Stimulated activated CD4-positive, alpha-beta T cell treated with anti-CD3 and anti-CD28 coated beads, Interleukin-1b, Interleukin-23, amount 100 ng/mL, for 24 hours (primary cell): Measurements from ENCODE around the gene SPI1.

ENCODE experiments used
- DNase-seq, 4 experiments: peaks; one replicate each; pipeline ENCODE4 v3.0.0-alpha.2; 2020; ENCODE audit warnings: low read depth in 4 of 4, low spot score in 1 of 4

Gene SPI1

GRCh38 chr11:47378010-47378835, at the start of gene SPI1:
TSS of gene SPI1 (minus strand) at chr11:47378547. CDS start at chr11:47378353, 194 bp downstream.
- no peak for DNase-seq

- DNase-seq: peak; percentile 98 to 100 (median 98)
Measured at GRCh38 chr11:47426062-47426956, 48.0 kb upstream of the SPI1 start, which contains the start of gene PSMC3. TSS of gene PSMC3 (minus strand) at chr11:47426439. CDS start at chr11:47426279, 160 bp downstream.

DNA sequence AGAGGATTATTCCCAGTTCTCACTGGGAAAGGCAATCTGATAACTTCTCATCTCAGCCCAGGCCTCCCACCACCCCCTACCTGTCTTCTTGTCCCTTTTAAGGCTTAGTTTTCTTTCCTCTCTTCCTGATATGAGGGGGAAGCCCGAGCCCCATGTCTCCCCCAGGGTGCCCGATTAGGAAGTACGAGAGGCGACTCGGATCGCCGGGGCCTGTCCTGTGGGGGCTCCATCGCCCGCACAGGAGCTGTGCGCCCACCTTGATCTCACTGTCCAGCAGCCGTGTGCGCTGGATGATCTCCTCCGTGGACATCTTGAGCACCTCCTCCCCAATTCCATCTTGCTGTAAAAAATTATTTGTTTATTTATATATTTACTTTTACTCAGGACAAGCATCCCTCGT, 47.3 kb upstream of the SPI1 start:
- DNase-seq: no peak

DNA sequence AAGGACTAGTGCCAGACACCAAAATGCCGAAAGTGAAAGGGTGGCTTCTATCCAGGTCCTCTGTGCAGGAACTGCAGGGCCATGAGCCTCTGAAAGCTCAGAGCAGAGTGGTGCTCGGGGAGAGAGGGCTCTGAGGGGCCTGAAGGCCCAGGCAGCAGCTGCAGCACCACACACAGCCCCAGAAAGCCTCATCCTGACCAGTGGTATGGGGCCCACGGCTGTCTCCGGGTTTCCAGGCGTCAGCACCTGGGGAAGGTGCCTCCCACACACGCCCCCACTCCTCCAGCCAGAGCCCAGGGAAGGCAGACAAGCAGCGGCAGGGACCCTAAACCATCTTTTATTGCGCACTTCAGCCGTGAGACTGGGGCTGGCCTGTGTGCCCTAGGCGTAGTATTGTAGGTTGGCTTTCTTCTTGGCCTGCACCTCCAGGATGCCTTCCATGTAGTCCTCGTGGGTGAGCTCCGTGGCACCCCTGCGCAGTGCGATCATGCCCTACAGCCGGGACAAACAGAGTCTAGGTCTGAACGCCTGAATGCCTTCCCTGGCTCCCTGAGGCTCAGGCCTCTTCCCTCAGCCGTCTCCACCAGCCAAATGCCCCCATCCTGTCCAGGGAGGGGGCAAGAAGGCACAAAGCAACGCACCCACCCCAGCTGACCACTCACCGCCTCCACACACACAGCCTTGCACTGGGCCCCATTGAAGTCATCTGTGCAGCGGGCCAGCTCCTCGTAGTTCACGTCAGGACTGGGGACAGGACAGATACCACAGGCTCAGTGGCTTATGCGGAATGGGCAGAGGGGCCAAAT, 40.3 kb upstream of the SPI1 start:
- DNase-seq: no peak

- DNase-seq: no peak
Measured at GRCh38 chr11:47417712-47418111, 39.4 kb upstream of the SPI1 start.

DNA sequence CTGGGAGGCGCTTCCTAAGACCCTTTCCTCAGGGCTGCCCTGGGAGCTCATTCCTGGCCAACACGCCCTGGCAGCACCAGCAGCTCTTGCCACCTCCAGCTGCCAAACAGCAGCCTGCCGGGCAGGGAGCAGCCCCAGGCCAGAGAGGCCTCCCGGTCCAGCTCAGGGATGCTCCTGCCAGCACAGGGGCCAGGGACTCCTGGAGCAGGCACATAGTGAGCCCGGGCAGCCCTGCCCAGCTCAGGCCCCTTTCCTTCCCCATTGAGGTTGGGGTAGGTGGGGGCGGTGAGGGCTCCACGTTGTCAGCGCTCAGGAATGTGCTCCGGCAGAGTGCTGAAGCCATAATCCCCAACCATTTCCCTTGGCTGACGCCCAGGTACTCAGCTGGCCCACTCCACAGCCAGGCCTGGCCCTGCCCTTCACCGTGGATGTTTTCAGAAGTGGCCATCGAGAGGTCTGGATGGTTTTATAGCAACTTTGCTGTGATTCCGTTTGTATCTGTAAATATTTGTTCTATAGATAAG, 37.7 kb upstream of the SPI1 start:
- DNase-seq: no peak

- DNase-seq: no peak
Measured at GRCh38 chr11:47415091-47415854, 36.9 kb upstream of the SPI1 start.

DNA sequence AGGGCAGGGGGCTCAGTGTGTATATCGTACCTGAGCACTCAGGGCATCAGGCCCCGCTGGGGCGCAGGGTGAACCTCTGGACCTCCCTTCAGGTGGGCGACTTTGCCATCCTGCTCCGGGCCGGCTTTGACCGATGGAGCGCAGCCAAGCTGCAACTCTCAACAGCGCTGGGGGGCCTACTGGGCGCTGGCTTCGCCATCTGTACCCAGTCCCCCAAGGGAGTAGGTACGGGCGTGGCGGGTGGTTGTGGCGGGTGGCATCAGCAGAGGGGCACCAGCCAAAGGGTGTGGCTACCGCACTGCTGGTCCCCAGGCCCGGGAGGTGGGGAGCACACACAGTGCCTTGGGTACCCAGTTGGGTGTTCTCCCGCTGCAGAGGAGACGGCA, 36.3 kb upstream of the SPI1 start:
- DNase-seq: no peak

- DNase-seq: no peak
Measured at GRCh38 chr11:47413908-47414684, 35.7 kb upstream of the SPI1 start.

- no peak for DNase-seq
Measured at GRCh38 chr11:47413351-47413750, 35.0 kb upstream of the SPI1 start.

DNA sequence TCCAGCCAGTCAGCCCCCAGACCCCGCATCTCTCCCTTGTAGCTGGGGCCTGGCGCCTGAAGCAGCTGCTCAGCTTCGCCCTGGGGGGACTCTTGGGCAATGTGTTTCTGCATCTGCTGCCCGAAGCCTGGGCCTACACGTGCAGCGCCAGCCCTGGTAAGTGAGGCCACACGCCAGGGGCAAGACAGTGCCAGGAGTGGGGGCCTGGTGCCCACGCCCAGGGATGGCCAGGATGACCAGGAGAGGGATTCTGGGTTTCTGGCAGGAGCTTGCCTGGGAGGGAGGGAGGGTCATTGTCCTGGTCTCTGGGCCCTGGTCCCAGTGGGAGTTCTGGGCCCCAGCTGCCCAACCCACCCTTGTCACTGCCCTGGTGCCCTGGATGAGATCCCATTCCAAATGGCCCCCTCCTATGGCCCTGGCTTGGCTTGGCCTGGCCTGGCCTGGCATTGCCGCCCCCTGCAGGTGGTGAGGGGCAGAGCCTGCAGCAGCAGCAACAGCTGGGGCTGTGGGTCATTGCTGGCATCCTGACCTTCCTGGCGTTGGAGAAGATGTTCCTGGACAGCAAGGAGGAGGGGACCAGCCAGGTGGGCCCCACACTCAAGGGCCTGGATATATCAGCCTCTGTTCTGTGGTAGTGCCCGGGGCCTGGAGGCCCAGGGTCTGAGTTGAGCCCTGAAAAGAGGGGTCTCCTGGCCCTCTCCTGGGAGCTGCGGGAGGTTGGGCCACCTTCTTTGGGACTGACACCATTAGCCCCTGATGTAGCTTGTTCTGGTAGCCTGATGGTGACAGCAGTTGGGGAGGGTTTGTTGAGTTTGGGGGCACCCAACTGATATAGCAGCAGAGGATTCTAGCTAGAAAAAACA, 33.8 kb upstream of the SPI1 start:
- no peak for DNase-seq

DNA sequence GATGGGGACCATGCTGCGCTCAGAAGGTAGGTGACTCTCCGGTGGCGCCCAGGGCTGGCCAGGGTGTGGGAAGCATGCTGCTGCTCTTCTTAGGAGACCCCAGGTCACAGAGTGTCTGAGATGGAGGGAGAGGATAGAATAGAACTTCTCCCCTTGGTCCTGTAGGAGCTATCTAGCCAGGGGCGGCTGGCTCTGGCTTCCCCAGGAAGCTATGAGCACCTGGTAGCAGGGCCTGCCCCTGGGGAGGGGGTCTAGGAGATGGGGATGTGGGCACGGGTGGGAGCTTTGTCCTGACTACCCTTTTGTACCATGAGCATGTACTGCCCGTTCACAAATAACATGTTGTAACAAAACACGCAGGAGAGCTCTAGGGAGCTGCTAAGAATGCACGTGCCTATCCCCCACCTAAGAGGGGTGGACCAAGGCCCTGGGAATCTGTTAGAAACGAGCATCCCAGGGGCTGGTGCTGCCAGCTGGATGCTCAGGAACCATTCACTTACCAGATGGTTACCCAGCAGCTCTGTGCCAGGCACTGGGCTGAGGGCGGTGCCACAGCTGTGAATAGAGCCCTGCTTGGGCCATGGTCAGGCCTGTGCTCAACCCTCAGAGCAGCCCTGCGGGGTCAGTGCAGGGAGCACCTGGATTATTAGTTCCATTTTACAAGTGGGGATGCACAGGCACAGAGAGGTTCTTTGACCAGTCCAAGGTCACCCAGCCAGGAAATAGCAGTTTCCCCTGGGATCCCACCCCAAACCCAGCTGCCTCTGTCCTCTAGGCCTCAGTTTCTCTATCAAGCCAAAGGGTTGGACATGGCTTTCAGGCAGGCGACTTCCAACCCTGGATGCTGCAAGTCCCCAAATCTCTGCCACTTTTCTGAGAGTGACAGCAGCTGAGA, 32.3 kb upstream of the SPI1 start:
- DNase-seq: no peak

- no peak for DNase-seq
Measured at GRCh38 chr11:47409440-47410369, 31.4 kb upstream of the SPI1 start.

GRCh38 chr11:47408598-47409439, 30.5 kb upstream of the SPI1 start:
- no peak for DNase-seq
